Activated B cell treated with CpG ODN at 0.5 μM for 24 hours (primary cell): ENCODE results near the gene GRM4. TPM values are rescaled to one million over a fixed set of nuclear protein-coding genes. Genes with fewer than 3 reads are reported as not detected.

ENCODE experiments used
- ATAC-seq: fragments of 200-7000 bp; cut with Tn5 transposase; one replicate; pipeline ENCODE4 v1.10.0; 2021; ENCODE audit warnings: low read depth, mild to moderate bottlenecking, moderate library complexity
- CTCF ChIA-PET: fragments of 350-600 bp; sonication (Branson Sonifier 250); formaldehyde crosslinking; loops from one replicate; lab custom pipeline; 2021; ENCODE audit warnings: antibody characterized with exemption; lab: Charles Lee
- POLR2A ChIA-PET: fragments of 350-600 bp; sonication (Branson Sonifier 250); formaldehyde crosslinking; loops from one replicate; lab custom pipeline; 2021; ENCODE audit warnings: antibody characterized with exemption; lab: Charles Lee
- DNase-seq: peaks from one replicate; pipeline ENCODE4 v3.0.0; 2022
- H3K27ac Mint-ChIP-seq: one replicate; pipeline ENCODE4 v1.8.0; 2020; ENCODE audit warnings: mixed read lengths
- H3K27me3 Mint-ChIP-seq: one replicate; pipeline ENCODE4 v1.8.0; 2021; ENCODE audit warnings: mixed read lengths
- H3K36me3 Mint-ChIP-seq: one replicate; pipeline ENCODE4 v1.8.0; 2021; ENCODE audit warnings: low read depth, mixed read lengths
- H3K4me1 Mint-ChIP-seq: one replicate; pipeline ENCODE4 v1.8.0; 2021; ENCODE audit warnings: mixed read lengths
- H3K4me3 Mint-ChIP-seq: one replicate; pipeline ENCODE4 v1.8.0; 2020; ENCODE audit warnings: mild to moderate bottlenecking, mixed read lengths
- H3K9me3 Mint-ChIP-seq: one replicate; pipeline ENCODE4 v1.8.0; 2020; ENCODE audit warnings: mixed read lengths
- intact Hi-C: fragments of 100-400 bp; cut with micrococcal nuclease; formaldehyde crosslinking; loops from one replicate; pipeline ENCODE4 v1.15.1; 2024
- total RNA-seq: library from RNA; stranded (reverse); gene quantifications from 2 replicates; pipeline ENCODE4 v1.2.3, GENCODE V29; 2022
- TF ChIP-seq, protein P1 (sequence below): fragments of 200-600 bp; IDR thresholded peaks from one replicate; pipeline ENCODE4 v1.8.0; 2022; ENCODE audit warnings: antibody characterized with exemption, mild to moderate bottlenecking

The GRM4 gene
- total RNA-seq, 1 donor from 2014 or later = not detected

DNA sequence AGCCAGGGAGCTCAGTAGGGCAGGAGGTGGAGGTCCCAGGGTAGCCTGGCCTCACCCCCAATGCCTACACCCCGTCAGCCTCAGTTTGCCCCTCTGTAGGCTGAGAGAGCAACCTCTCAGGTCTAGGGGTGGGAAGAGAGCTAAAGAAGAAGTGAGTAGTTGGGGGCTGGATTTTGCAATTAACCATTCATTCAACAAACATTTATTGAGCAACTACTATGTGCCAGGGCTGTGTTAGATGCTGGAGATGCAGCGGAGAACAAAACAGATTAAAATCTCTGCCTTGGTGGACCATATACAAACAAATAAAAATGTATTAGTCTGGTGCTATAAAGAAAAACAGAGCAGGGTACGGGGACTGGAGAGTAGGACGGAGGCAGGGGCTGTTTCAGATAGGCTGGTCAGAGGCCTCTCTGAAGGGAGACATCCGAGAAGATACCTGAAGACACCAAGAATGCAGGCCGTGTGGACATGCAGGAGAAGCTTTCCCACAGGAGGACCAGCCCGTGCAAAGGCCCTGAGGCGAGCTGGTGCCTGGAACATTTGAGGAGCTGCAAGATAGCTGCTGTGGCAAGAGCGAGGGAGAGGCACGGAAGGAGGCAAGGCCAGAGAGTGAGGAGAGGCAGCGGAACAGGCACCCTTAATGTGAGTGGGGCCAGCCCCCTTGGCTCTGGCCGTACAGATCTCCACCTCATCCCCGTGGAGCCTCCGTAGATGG lies 60.3 kb downstream of the GRM4 start:
- peaks cover 9% of the 10 kb centered on the region for H3K27me3 Mint-ChIP-seq
- H3K9me3 Mint-ChIP-seq = no peaks in the 10 kb centered on the region
- TF ChIP-seq, protein P1, sequence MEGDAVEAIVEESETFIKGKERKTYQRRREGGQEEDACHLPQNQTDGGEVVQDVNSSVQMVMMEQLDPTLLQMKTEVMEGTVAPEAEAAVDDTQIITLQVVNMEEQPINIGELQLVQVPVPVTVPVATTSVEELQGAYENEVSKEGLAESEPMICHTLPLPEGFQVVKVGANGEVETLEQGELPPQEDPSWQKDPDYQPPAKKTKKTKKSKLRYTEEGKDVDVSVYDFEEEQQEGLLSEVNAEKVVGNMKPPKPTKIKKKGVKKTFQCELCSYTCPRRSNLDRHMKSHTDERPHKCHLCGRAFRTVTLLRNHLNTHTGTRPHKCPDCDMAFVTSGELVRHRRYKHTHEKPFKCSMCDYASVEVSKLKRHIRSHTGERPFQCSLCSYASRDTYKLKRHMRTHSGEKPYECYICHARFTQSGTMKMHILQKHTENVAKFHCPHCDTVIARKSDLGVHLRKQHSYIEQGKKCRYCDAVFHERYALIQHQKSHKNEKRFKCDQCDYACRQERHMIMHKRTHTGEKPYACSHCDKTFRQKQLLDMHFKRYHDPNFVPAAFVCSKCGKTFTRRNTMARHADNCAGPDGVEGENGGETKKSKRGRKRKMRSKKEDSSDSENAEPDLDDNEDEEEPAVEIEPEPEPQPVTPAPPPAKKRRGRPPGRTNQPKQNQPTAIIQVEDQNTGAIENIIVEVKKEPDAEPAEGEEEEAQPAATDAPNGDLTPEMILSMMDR = no peak
- H3K4me3 Mint-ChIP-seq = no peak overlapping the region
- no peaks in the 10 kb centered on the region for H3K36me3 Mint-ChIP-seq
- intact Hi-C loops = no loop called here
- no peak for DNase-seq
- POLR2A ChIA-PET = no interaction called here
- ATAC-seq = no peak
- no peak overlapping the region for H3K27ac Mint-ChIP-seq
- no peaks in the 10 kb centered on the region for H3K4me1 Mint-ChIP-seq
- CTCF ChIA-PET = no interaction called here

DNA sequence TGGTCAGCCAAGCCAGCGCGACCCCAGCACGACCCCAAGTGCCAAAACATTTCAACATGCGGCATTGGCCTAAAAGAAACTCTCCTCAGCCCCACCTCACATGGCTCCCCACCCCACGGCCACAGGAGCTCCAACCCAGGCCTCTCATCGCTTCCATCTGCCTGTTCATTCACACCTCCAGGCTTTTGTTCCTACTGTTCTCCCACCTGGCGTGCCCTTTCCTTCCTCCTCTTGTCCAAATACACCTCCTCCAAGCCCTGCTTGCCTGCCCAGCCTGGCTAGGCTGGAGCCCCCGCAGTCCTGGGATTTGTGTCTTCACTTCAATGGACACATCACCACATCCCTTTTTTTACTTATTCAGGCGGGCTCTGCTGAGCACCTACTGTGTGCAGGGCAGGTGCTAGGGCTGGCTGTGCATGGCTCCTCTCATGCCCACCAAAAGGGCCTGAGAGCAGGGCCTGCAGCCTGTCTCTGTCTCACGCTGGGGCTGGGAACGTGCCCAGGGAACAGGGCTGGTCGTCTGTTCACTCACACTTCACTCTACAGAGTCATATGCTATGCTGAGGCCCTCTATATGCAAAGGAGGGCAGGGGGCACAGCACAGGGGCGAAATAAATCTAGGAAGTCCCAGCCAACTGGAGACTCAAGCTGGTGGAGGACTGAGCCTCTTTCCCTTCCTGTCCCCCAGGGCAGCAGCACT lies 61.1 kb downstream of the GRM4 start:
- ChIA-PET POLR2A (no interaction called here), CTCF (no interaction called here)
- Mint-ChIP-seq H3K36me3 (no peaks in the 10 kb centered on the region), H3K27me3 (peaks cover 12% of the 10 kb centered on the region), H3K9me3 (no peaks in the 10 kb centered on the region), H3K27ac (no peak overlapping the region), H3K4me1 (no peaks in the 10 kb centered on the region), H3K4me3 (no peak overlapping the region)
- DNase-seq (no peak), ATAC-seq (no peak)
- intact Hi-C loops = no loop called here
- TF ChIP-seq, protein P1 = no peak

DNA sequence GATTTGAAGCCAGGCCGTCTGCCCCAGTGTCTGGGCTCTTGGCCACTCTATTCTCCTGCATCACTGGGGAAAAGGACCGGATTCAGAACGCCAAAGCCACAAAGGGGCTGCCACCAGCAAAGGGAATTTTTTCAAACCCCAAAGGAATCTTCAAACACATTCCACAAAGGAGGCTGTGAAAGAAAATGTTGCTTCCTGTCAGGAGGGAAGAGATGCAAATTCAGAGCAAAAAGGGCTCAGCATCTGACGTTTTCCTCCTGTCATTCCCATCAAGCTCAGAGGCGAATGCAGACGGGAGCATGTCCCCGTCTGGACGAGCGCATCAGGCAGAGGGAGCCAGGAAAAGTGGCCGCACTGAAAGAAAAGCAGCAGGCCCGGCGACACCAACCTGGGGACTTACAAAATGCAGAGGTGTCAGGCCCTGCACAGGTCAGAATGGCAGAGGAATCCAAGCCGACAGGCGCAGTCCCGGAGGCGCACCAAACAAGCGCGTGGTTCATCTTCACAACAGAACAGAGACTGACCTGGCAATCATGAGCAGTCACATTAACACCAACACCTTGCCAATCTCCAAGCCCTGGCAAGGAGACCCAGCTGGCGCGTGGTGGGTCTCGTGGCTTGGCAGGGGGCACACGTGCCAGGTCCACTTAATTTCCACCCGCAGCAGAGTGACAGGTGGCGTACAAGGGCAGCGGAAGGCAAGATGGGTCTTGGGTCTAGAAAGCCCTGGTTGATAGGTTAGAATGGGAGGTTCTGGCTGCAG lies 62.8 kb downstream of the GRM4 start:
- no peaks in the 10 kb centered on the region for H3K4me1 Mint-ChIP-seq
- H3K27me3 Mint-ChIP-seq = peaks cover 12% of the 10 kb centered on the region
- H3K36me3 Mint-ChIP-seq = no peaks in the 10 kb centered on the region
- intact Hi-C loops = no loop called here
- POLR2A ChIA-PET = no interaction called here
- TF ChIP-seq, protein P1 = no peak
- H3K4me3 Mint-ChIP-seq = no peak overlapping the region
- ATAC-seq (no peak), DNase-seq (no peak)
- no peak overlapping the region for H3K27ac Mint-ChIP-seq
- CTCF ChIA-PET = no interaction called here
- H3K9me3 Mint-ChIP-seq = no peaks in the 10 kb centered on the region

DNA sequence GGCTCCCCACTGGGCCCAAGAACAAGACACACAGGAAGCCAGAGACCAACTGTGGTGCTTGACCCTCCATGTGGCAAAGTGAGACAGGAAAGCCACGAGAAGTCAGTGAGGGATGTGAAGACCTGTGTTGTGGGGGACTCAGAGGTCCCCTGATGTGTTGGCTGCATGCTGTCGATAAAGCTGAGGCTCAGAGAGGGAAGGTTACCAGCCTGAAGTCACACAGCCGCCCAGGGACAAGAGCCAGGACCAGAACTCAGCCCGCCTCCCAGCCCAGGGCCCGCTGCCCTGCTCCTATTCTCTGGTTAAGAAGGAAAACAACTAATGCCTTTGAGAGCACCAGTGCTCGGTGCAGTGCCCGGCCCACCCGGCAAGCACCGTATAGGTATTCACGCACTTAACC lies 63.5 kb downstream of the GRM4 start:
- ATAC-seq = no peak
- Mint-ChIP-seq H3K9me3 (no peaks in the 10 kb centered on the region), H3K4me3 (no peak overlapping the region), H3K36me3 (no peaks in the 10 kb centered on the region), H3K4me1 (no peaks in the 10 kb centered on the region), H3K27ac (no peak overlapping the region), H3K27me3 (peaks cover 12% of the 10 kb centered on the region)
- TF ChIP-seq, protein P1 = no peak
- CTCF ChIA-PET = no interaction called here
- intact Hi-C loops = no loop called here
- DNase-seq = no peak
- POLR2A ChIA-PET = no interaction called here

DNA sequence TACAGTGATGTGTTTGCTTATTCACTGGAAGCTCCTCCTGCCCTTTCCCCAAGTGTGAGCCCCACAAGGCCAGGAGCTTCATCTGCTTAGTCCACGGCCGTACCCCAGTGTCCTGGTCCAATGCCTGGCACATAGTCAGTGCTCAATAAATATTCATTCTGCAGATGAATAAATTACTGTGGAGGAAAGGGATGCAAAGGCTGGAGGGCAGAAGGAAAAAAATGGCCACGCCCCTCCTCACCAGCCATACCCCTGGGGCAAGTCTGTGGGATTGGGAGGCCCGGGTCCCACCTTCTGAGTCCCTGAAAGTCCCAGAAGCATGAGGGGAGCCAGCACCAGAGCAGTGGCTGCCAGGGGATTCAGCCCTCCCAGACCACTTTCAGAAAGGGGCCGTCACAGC lies 65.5 kb downstream of the GRM4 start:
- Mint-ChIP-seq H3K4me3 (no peak overlapping the region), H3K9me3 (no peaks in the 10 kb centered on the region), H3K27ac (no peak overlapping the region), H3K4me1 (no peaks in the 10 kb centered on the region), H3K36me3 (no peaks in the 10 kb centered on the region), H3K27me3 (peaks cover 12% of the 10 kb centered on the region)
- ATAC-seq = no peak
- intact Hi-C loops = no loop called here
- no peak for DNase-seq
- POLR2A ChIA-PET = no interaction called here
- TF ChIP-seq, protein P1 = no peak
- CTCF ChIA-PET = no interaction called here
